Brain microvascular endothelial cell (primary cell): ENCODE results near the gene SSH2.

ENCODE experiments used
- DNase-seq: peaks from one replicate; pipeline ENCODE4 v3.0.0-alpha.2; 2020
- H3K27ac ChIP-seq: fragments of 250-450 bp; sonication (Bioruptor Pico); 2 replicates; pipeline ENCODE4 v1.5.1; 2020; ENCODE audit warnings: mild to moderate bottlenecking, moderate library complexity
- H3K27me3 ChIP-seq: fragments of 250-450 bp; sonication (Bioruptor Pico); replicated peaks from 2 replicates; pipeline ENCODE4 v1.5.1; 2020; ENCODE audit warnings: mild to moderate bottlenecking
- H3K36me3 ChIP-seq: fragments of 250-450 bp; sonication (Bioruptor Pico); replicated peaks from 2 replicates; pipeline ENCODE4 v1.5.1; 2020; ENCODE audit warnings: mild to moderate bottlenecking
- H3K4me3 ChIP-seq: 2 replicates; pipeline ENCODE4 v1.5.1; 2011; ENCODE audit warnings: low read depth, mild to moderate bottlenecking, control low read depth, low read length, moderate library complexity
- CTCF ChIP-seq: IDR thresholded peaks from 2 replicates; pipeline ENCODE4 v1.5.1; 2011; ENCODE audit warnings: low read depth, mild to moderate bottlenecking, moderate library complexity, low read length, control low read depth, inconsistent platforms; ENCODE audit errors: missing control alignments
- in situ Hi-C: cut with HindIII; loops from 2 replicates; pipeline ENCODE4 v1.10.0; 2017; ENCODE audit warnings: low sequenced_read_pairs, low pct_ligation_motif_present

The SSH2 gene

GRCh38 chr17:29577001-29577370 lies 353.0 kb downstream of the SSH2 start:
- peaks cover 50% of the 10 kb centered on the region for H3K36me3 ChIP-seq
- no peaks in the 10 kb centered on the region for H3K27me3 ChIP-seq
- in situ Hi-C loops: no loop called here
- H3K27ac ChIP-seq: no peak overlapping the region
- DNase-seq: no peak
- no peak overlapping the region for H3K4me3 ChIP-seq
- TF ChIP-seq CTCF: no peak

GRCh38 chr17:29576214-29577000 lies 353.6 kb downstream of the SSH2 start:
- Histone ChIP-seq H3K27ac (no peak overlapping the region), H3K27me3 (no peaks in the 10 kb centered on the region), H3K36me3 (peaks cover 50% of the 10 kb centered on the region), H3K4me3 (no peak overlapping the region)
- DNase-seq: no peak
- TF ChIP-seq CTCF: no peak
- in situ Hi-C loops: no loop called here
